ENCODE data around the gene SSUH2. TPM values are rescaled to one million over a fixed set of nuclear protein-coding genes. Genes with fewer than 3 reads are reported as not detected.

Gene SSUH2
- total RNA-seq, 1 experiment from 2014 or later = not detected

DNA sequence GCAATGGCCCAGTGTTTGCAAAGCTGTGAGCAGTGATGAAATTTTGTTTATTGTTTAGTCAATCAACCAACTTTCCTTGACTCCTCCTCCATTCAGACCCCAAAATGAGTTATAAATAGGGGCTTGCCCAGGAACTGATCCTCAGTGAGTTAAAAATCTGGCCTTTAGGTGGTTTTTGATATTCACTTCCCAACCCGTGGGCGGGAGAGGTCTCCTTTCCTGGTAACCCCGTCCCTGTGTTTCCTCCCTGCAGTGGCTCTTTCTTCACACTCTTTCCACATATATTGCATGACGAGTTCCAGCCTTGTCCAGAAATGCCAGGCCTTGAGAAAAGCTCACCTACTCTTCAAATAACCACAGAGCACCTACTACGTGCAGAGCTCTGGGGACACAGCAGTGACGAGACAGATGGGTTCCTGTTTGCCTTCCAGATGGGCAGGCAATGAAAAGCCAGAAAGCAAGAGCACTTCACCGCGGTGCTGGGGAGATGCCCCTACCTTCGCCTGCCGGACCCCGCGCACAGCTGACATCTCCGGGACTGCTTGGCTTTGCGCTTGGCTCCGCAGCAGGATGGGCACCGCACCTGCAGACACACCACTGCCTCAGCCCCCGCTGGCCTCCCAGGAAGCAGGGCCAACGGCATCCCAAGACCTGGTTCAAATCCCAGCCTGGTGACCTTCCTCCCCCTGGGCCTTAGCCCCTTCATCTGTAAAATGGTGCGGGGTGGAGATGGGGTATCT, 17.2 kb downstream of the SSUH2 start:
- DNase-seq (ENCODE audit: low read depth, low spot score) = no peak
- in situ Hi-C loops (cut with HindIII; ENCODE audit: low pct_unique_long_range_greater_than_20kb, low sequenced_read_pairs) = no loop called here

- no peak for DNase-seq (ENCODE audit: low read depth, low spot score)
- in situ Hi-C loops (cut with HindIII; ENCODE audit: low pct_unique_long_range_greater_than_20kb, low sequenced_read_pairs) = no loop called here
Observed at GRCh38 chr3:8625991-8626390, 18.6 kb downstream of the SSUH2 start.

DNA sequence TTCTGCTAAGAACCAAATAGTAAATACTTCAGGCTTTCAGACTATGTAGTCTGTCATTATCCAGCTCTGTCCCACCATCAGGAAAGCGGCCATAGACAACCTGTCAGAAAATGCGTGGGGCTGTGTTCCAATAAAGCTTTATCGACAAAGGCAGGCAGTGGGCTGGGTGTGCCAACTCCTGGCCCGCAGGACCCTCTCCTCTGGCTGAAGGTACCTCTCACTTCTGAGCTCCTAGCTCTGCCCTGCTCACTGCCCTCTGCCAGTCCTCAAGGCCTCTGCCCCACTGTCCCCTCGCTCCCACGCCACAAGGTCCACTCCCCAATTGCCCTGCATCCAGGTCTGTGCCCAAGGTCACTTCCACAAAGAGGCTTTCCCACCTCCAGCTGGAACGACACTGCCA, 20.0 kb downstream of the SSUH2 start:
- in situ Hi-C loops (cut with HindIII; ENCODE audit: low pct_unique_long_range_greater_than_20kb, low sequenced_read_pairs) = no loop called here

GRCh38 chr3:8623741-8624140, 20.9 kb downstream of the SSUH2 start:
- in situ Hi-C loops (cut with HindIII; ENCODE audit: low pct_unique_long_range_greater_than_20kb, low sequenced_read_pairs) = no loop called here

More for the DNA sequence above, 20.0 kb downstream of the SSUH2 start:
- DNase-seq (ENCODE audit: low read depth, low spot score) = no peak

GRCh38 chr3:8622873-8623691, 21.5 kb downstream of the SSUH2 start:
- in situ Hi-C loops (cut with HindIII; ENCODE audit: low pct_unique_long_range_greater_than_20kb, low sequenced_read_pairs) = no loop called here
- peak; percentile 80 for DNase-seq (ENCODE audit: low read depth, low spot score)

More at GRCh38 chr3:8623741-8624140, 20.9 kb downstream of the SSUH2 start:
- DNase-seq (ENCODE audit: low read depth, low spot score) = no peak

GRCh38 chr3:8621872-8622271, 22.7 kb downstream of the SSUH2 start:
- DNase-seq (ENCODE audit: low read depth, low spot score) = no peak
- in situ Hi-C loops (cut with HindIII; ENCODE audit: low pct_unique_long_range_greater_than_20kb, low sequenced_read_pairs) = no loop called here

- in situ Hi-C loops (cut with HindIII; ENCODE audit: low pct_unique_long_range_greater_than_20kb, low sequenced_read_pairs) = no loop called here
- no peak for DNase-seq (ENCODE audit: low read depth, low spot score)
Observed at GRCh38 chr3:8621141-8621540, 23.5 kb downstream of the SSUH2 start.

GRCh38 chr3:8619548-8619947, 25.1 kb downstream of the SSUH2 start:
- in situ Hi-C loops (cut with HindIII; ENCODE audit: low pct_unique_long_range_greater_than_20kb, low sequenced_read_pairs) = no loop called here
- no peak for DNase-seq (ENCODE audit: low read depth, low spot score)

- DNase-seq (ENCODE audit: low read depth, low spot score) = no peak
- in situ Hi-C loops (cut with HindIII; ENCODE audit: low pct_unique_long_range_greater_than_20kb, low sequenced_read_pairs) = no loop called here
Observed at GRCh38 chr3:8618950-8619349, 25.6 kb downstream of the SSUH2 start.

DNA sequence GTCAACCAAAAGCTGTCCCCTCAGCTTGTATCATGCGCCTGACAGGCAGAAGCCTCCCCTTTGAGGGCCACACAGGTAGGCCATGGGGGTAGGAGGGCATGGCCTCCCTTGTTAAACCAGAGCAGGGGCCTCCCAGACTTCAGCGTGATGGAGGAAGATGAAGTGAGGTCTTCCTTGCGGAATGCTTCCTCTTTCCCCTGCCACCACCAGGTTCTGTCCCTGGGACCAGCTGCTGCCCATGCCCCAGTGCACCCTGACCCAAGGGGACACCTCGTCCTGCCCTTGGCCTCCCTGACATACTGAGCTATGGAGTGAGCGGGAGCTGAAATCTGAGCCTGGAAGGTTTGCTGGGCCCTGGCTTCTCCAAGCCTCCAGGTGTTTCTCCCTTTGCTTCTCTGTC, 26.7 kb downstream of the SSUH2 start:
- in situ Hi-C loops (cut with HindIII; ENCODE audit: low pct_unique_long_range_greater_than_20kb, low sequenced_read_pairs) = no loop called here
- DNase-seq (ENCODE audit: low read depth, low spot score) = no peak

- in situ Hi-C loops (cut with HindIII; ENCODE audit: low pct_unique_long_range_greater_than_20kb, low sequenced_read_pairs) = no loop called here
- no peak for DNase-seq (ENCODE audit: low read depth, low spot score)
Observed at GRCh38 chr3:8610951-8611350, 33.6 kb downstream of the SSUH2 start.

GRCh38 chr3:8608791-8609467, 35.7 kb downstream of the SSUH2 start:
- in situ Hi-C loops (cut with HindIII; ENCODE audit: low pct_unique_long_range_greater_than_20kb, low sequenced_read_pairs) = no loop called here
- no peak for DNase-seq (ENCODE audit: low read depth, low spot score)

DNA sequence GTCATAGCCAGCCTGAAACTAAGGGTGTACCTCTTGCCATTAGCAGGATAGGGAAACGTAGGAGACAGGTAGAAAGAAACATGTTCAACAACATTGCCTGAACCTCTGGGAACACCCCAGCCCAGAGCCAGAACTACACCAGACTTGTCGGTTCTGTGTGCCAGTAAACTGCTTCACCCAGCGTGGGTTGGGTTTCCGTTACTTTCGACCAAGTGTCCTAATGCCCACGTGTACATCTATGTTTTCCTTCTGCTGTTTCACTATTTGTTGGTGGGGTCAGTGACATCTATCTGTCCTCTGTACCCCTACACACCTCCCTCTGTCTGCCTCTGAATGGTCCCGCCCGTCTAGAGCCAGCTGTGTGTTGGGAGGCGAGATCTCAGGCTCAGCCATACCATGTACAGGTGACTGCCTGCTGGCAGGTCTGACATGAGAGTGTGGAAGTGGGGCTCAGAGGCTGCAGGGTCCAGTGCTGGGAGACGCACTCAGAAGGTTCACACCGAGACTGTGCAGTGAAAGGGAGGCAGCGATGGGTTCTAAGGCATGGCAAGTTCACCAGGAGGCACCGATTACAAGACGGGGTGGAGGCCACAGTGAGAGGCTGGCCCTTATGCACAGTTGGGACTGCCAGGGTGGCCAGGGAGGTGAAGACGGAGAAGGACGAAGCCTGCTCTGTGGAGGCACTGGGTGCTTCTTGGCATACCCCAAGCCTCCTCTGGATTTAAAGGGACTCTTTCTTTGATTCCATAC, 36.4 kb downstream of the SSUH2 start:
- in situ Hi-C loops (cut with HindIII; ENCODE audit: low pct_unique_long_range_greater_than_20kb, low sequenced_read_pairs) = no loop called here
- no peak for DNase-seq (ENCODE audit: low read depth, low spot score)

GRCh38 chr3:8607234-8608040, 37.2 kb downstream of the SSUH2 start:
- DNase-seq (ENCODE audit: low read depth, low spot score) = peak; percentile 56
- in situ Hi-C loops (cut with HindIII; ENCODE audit: low pct_unique_long_range_greater_than_20kb, low sequenced_read_pairs) = no loop called here

- no peak for DNase-seq (ENCODE audit: low read depth, low spot score)
- in situ Hi-C loops (cut with HindIII; ENCODE audit: low pct_unique_long_range_greater_than_20kb, low sequenced_read_pairs) = no loop called here
Observed at GRCh38 chr3:8606701-8607231, 37.8 kb downstream of the SSUH2 start.

DNA sequence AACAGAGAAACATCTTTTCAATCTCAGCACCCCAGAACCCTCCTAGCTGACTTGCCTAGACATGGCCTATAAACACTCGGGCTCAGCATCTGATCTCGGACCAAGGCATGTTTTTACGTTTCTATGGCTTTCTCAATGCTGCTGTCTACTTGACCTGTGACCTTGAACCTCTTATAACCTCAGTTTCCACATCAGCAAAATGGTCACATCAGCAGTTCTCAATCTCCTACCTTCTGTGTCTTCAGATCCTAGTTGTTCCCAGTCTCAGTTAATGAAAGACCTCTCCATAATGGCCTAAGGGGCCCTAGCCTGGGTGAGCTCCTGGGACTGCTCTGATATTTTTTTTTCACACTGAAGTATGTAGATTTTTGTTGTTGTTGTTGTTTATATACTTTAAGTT, 39.6 kb downstream of the SSUH2 start:
- DNase-seq (ENCODE audit: low read depth, low spot score) = no peak
- in situ Hi-C loops (cut with HindIII; ENCODE audit: low pct_unique_long_range_greater_than_20kb, low sequenced_read_pairs) = no loop called here

DNA sequence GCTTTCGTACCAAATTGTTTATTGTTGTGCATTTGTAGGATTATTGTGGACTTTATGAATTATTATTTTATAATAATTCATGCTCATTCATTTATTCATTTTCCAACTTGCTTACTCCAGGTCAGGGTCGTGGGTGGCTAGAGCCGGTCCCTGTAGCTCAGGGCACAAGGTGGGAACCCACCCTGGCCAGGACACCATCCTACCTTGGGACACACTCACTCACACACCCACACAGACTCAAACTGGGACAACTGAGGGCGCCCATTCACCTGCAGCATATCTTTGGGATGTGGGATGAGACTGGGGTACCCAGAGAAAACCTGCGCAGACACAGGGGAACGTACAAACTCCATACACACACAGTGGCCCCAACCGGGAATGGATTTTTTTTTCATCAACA, 40.6 kb downstream of the SSUH2 start:
- in situ Hi-C loops (cut with HindIII; ENCODE audit: low pct_unique_long_range_greater_than_20kb, low sequenced_read_pairs) = no loop called here
- DNase-seq (ENCODE audit: low read depth, low spot score) = no peak
